HepG2 (cell line): ENCODE results near the gene PET100.
A peak's percentile ranks its signal among the peaks of the same experiment; 100 is the strongest.

Experiments used
- DPF2 ChIP-seq: sonication (generic); formaldehyde crosslinking; IDR thresholded peaks from 2 replicates; pipeline ENCODE4 v1.4.0; 2020; ENCODE audit warnings: mild to moderate bottlenecking, low read depth, missing genetic modification reagents, borderline replicate concordance
- FOXO1 ChIP-seq: sonication (generic); formaldehyde crosslinking; IDR thresholded peaks from 2 replicates; pipeline ENCODE4 v1.4.0; 2020; ENCODE audit warnings: missing genetic modification reagents
- POLR2A ChIP-seq, 2 experiments: IDR thresholded peaks; 2 replicates each; pipeline ENCODE4 v1.6.1; 2011; ENCODE audit warnings: low read depth in 2 of 2, low read length in 2 of 2, mild to moderate bottlenecking in 1 of 2, moderate library complexity in 1 of 2; ENCODE audit not compliant: insufficient read depth in 1 of 2
- STAG1 ChIP-seq: sonication (generic); formaldehyde crosslinking; IDR thresholded peaks from 2 replicates; pipeline ENCODE4 v1.4.0; 2020; ENCODE audit warnings: missing genetic modification reagents
- TBX3 ChIP-seq: fragments of 450-650 bp; IDR thresholded peaks from 2 replicates; pipeline ENCODE4 v1.6.1; 2017; ENCODE audit warnings: antibody characterized with exemption, mild to moderate bottlenecking, inconsistent platforms, borderline replicate concordance
- ZBTB40 ChIP-seq, 2 experiments: fragments of 450-650 bp in 1 of 2; sonication (generic) in 1 of 2; formaldehyde crosslinking in 1 of 2; IDR thresholded peaks; 2 replicates each; pipeline versions ENCODE4 v1.6.1 to v1.8.0; 2016 to 2022; ENCODE audit warnings: antibody characterized with exemption in 1 of 2, mild to moderate bottlenecking in 1 of 2, missing genetic modification reagents in 1 of 2
- ZNF317 ChIP-seq: sonication (generic); formaldehyde crosslinking; IDR thresholded peaks from 2 replicates; pipeline ENCODE4 v1.5.0; 2020; ENCODE audit warnings: mild to moderate bottlenecking, missing genetic modification reagents

- no peak for TF ChIP-seq TBX3
- TF ChIP-seq POLR2A (IDR thresholded peaks at IDR 0.05; ENCODE audit: insufficient read depth in 1 of 2, low read depth in 2 of 2, low read length in 2 of 2), result no peak
- TF ChIP-seq FOXO1, result no peak
- no peak for TF ChIP-seq DPF2 (CRISPR knock-in tag)
- TF ChIP-seq ZBTB40 (IDR thresholded peaks at IDR 0.05), result no peak
- TF ChIP-seq ZBTB40 (CRISPR knock-in tag; IDR thresholded peaks at IDR 0.05), result no peak
- TF ChIP-seq ZNF317 (CRISPR knock-in tag), result peak; percentile 52; the same call in 1 of the 2 replicates
- TF ChIP-seq STAG1 (CRISPR knock-in tag), result no peak
These were observed 33.2 kb upstream of the PET100 start for GRCh38 chr19:7596211-7596937.
